ENCODE results near the gene CIRBP. TPM values are rescaled to one million over a fixed set of nuclear protein-coding genes. Genes with fewer than 3 reads are reported as not detected.

The CIRBP gene
- 100 to 1,000 TPM; 288 to 385 TPM for total RNA-seq

DNA sequence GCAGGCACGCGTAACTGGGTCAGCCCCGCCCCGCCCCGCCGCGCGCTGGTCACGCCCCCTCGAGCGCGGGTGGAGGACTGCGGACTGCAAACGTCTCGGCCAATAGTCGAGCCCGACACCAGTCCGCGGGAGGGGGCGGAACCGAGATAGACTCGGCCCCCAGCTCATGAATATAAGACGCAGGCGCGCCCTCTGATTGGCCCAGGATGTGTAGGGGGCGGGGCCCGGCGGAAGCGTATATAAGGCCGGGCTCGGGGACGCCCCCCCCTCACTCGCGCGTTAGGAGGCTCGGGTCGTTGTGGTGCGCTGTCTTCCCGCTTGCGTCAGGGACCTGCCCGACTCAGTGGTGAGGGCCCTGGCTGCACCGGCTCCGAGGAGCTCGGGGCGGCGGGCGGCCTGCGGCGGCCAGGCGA, at the start of gene CIRBP:
CIRBP (plus strand) TSS at position 268 of the 413 bp plus-strand sequence. CDS start 1,602 bp downstream, outside the sequence.
- Histone ChIP-seq H3K36me3 (peaks cover 37% of the 10 kb centered on the region), H3K27me3 (no peaks in the 10 kb centered on the region), H3K4me1 (peaks cover 0 to 85% of the 10 kb centered on the region in 2 donors), H3K4me3 (peak within 1 kb of the TSS; percentile 61 to 62), H3K9me3 (no peaks in the 10 kb centered on the region), H3K27ac (peak within 1 kb of the TSS; percentile 88 to 94)
- no peak for TF ChIP-seq CTCF (IDR thresholded peaks at IDR 0.05)
- peak; percentile 100 for DNase-seq (ENCODE audit: low spot score)

GRCh38 chr19:1219786-1220476, 49.2 kb upstream of the CIRBP start:
- peak overlapping the region; percentile 46 to 91 for H3K27ac ChIP-seq
- DNase-seq (ENCODE audit: low spot score), result no peak
- H3K9me3 ChIP-seq, result no peaks in the 10 kb centered on the region
- H3K4me3 ChIP-seq, result no peak overlapping the region
- no peaks in the 10 kb centered on the region for H3K27me3 ChIP-seq
- no peak for TF ChIP-seq CTCF (IDR thresholded peaks at IDR 0.05)
- H3K36me3 ChIP-seq, result peaks cover 35% of the 10 kb centered on the region
- peaks cover 0 to 76% of the 10 kb centered on the region in 2 donors for H3K4me1 ChIP-seq

GRCh38 chr19:1220477-1220930, 48.6 kb upstream of the CIRBP start:
- H3K4me3 ChIP-seq, result no peak overlapping the region
- H3K27ac ChIP-seq, result peak overlapping the region in 1 of 2 donors; percentile 91
- DNase-seq (ENCODE audit: low spot score), result no peak
- H3K27me3 ChIP-seq, result no peaks in the 10 kb centered on the region
- no peak for TF ChIP-seq CTCF (IDR thresholded peaks at IDR 0.05)
- H3K9me3 ChIP-seq, result no peaks in the 10 kb centered on the region
- peaks cover 0 to 70% of the 10 kb centered on the region in 2 donors for H3K4me1 ChIP-seq
- H3K36me3 ChIP-seq, result peaks cover 40% of the 10 kb centered on the region

DNA sequence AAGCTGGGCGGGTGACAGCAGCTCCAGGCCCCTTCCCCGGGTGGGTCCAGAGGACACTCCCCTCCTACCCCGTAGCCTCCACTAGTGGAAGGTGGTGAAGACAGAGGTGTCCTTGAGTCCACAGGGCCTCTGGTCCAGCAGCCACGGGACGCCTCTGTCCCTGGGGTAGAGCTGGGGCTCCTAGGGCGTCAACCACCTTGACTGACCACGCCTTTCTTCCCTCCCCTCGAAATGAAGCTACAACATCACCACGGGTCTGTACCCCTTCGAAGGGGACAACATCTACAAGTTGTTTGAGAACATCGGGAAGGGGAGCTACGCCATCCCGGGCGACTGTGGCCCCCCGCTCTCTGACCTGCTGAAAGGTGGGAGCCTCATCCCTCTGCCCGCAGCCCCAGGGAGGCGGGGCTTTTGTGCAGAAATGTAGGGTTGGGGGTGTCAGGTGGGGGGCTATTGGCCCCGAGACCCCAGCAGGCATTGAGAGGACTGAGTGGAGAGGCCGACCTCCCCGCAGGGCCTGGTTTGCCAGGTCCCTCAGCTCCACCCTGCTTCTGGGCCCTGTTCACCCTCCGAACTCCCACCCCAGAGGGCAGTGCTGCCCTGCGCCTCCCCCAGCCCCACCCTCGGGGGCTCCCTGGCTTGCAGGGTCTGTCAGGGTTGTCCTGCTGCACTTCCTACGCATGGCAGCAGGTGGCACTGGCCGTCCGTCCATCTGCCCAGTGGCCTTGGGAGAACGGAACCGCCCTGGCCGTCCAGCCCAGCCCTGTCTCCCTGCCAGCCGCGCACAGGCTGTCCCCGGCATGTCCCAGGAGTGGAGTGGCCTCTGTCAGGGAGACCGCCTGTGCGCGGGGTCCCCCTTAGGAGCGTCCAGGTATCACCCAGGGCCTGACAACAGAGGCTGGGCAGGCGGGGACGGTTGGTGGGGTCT, 47.9 kb upstream of the CIRBP start:
- peak overlapping the region; percentile 57 to 91 for H3K27ac ChIP-seq
- peak; percentile 77 for DNase-seq (ENCODE audit: low spot score)
- H3K9me3 ChIP-seq, result no peaks in the 10 kb centered on the region
- no peaks in the 10 kb centered on the region for H3K27me3 ChIP-seq
- peaks cover 0 to 63% of the 10 kb centered on the region in 2 donors for H3K4me1 ChIP-seq
- TF ChIP-seq CTCF (IDR thresholded peaks at IDR 0.05), result peak; percentile 87 to 89
- peaks cover 41% of the 10 kb centered on the region for H3K36me3 ChIP-seq
- no peak overlapping the region for H3K4me3 ChIP-seq

DNA sequence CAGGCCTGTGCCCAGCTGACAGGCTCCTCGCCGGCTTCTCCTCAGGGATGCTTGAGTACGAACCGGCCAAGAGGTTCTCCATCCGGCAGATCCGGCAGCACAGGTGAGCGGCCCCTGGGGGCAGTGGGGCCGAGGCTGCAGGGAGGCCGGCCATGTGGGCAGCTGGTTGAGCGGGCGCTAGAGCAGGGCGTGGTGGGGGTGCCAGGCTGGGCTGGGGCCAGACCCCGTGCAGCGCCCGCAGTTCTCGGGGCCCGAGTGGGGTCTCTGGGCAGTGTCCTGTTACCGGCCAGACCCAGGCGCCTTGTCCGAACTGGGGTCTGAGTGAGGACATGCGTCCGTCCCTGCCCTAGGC, 47.3 kb upstream of the CIRBP start:
- H3K27me3 ChIP-seq, result no peaks in the 10 kb centered on the region
- H3K4me3 ChIP-seq, result no peak overlapping the region
- no peak for DNase-seq (ENCODE audit: low spot score)
- no peaks in the 10 kb centered on the region for H3K9me3 ChIP-seq
- TF ChIP-seq CTCF (IDR thresholded peaks at IDR 0.05), result no peak
- H3K4me1 ChIP-seq, result peaks cover 0 to 56% of the 10 kb centered on the region in 2 donors
- H3K27ac ChIP-seq, result peak overlapping the region; percentile 57 to 91
- peaks cover 47% of the 10 kb centered on the region for H3K36me3 ChIP-seq
